Endothelial cell of umbilical vein (primary cell): ENCODE measurements around the gene TANGO2. TPM values are rescaled to one million over a fixed set of nuclear protein-coding genes. Genes with fewer than 3 reads are reported as not detected.

Experiments
- BruUV-seq: library from RNA; stranded (reverse); fragments of 400-500 nt; replicated peaks from 2 replicates; lab custom pipeline; 2021; lab: Mats Ljungman, UMichigan
- CTCF ChIA-PET: fragments of 300-600, 350-600 bp; sonication (Branson Sonifier 250); formaldehyde crosslinking; loops from one replicate; lab custom pipeline; 2021; ENCODE audit warnings: antibody characterized with exemption, inconsistent platforms; lab: Charles Lee
- POLR2A ChIA-PET: fragments of 300-600, 350-600 bp; sonication (Branson Sonifier 250); formaldehyde crosslinking; loops from one replicate; lab custom pipeline; 2021; ENCODE audit warnings: antibody characterized with exemption, inconsistent platforms; lab: Charles Lee
- DNase-seq: peaks from one replicate; pipeline ENCODE4 v3.0.0-alpha.2; 2011; ENCODE audit warnings: low read depth, low spot score
- FAIRE-seq: peaks from 2 replicates; lab custom pipeline; 2011; peaks lifted over from hg19 to GRCh38; lab: Jason Lieb, UNC
- H2AFZ ChIP-seq: 2 replicates; pipeline ENCODE4 v1.6.0; 2012; ENCODE audit warnings: low read depth, low read length, control low read depth, inconsistent platforms
- H3K27ac ChIP-seq: 2 replicates; pipeline ENCODE4 v1.5.1; 2011; ENCODE audit warnings: low read depth, mild to moderate bottlenecking, control low read depth, low read length, moderate library complexity; ENCODE audit not compliant: insufficient read depth
- H3K27me3 ChIP-seq, 2 experiments: 2 replicates each; pipeline versions ENCODE4 v1.6.0 to v1.6.1; 2011; ENCODE audit warnings: low read length in 2 of 2, mixed read lengths in 1 of 2; ENCODE audit not compliant: control insufficient read depth in 2 of 2, insufficient read depth in 2 of 2
- H3K36me3 ChIP-seq, 2 experiments: 2 replicates in 1 of 2; 3 replicates in 1 of 2; pipeline ENCODE4 v1.5.1; 2011; ENCODE audit warnings: low read length in 2 of 2, mild to moderate bottlenecking in 1 of 2, moderate library complexity in 1 of 2; ENCODE audit not compliant: control insufficient read depth in 2 of 2, insufficient read depth in 2 of 2; ENCODE audit errors: extremely low read depth in 1 of 2
- H3K4me1 ChIP-seq: 3 replicates; pipeline ENCODE4 v1.5.1; 2011; ENCODE audit warnings: mild to moderate bottlenecking, low read length; ENCODE audit not compliant: control insufficient read depth, insufficient read depth; ENCODE audit errors: extremely low read depth
- H3K4me2 ChIP-seq: 2 replicates; pipeline ENCODE4 v1.6.1; 2011; ENCODE audit warnings: low read length, control low read depth, mixed read lengths; ENCODE audit not compliant: insufficient read depth
- H3K4me3 ChIP-seq, 3 experiments: fragments of 200-600 bp in 1 of 3; sonication (generic), shearing (Covaris generic) in 1 of 3; replicated peaks in 1 of 3; 2 replicates each; pipeline ENCODE4 v1.5.1; 2011 to 2016; ENCODE audit warnings: control low read depth in 3 of 3, low read length in 3 of 3, mild to moderate bottlenecking in 2 of 3, inconsistent platforms in 1 of 3, low read depth in 1 of 3, moderate library complexity in 1 of 3; ENCODE audit not compliant: insufficient read depth in 1 of 3
- H3K79me2 ChIP-seq: 2 replicates; pipeline ENCODE4 v1.6.0; 2012; ENCODE audit warnings: low read length, inconsistent platforms; ENCODE audit not compliant: control insufficient read depth, insufficient read depth
- H3K9ac ChIP-seq: replicated peaks from 2 replicates; pipeline ENCODE3; 2011; ENCODE audit warnings: low read length, control low read depth; ENCODE audit not compliant: insufficient read depth; ENCODE audit errors: extremely low read depth
- H3K9me1 ChIP-seq: replicated peaks from 3 replicates; pipeline ENCODE4 v1.6.0; 2011; ENCODE audit warnings: mild to moderate bottlenecking, low read length; ENCODE audit not compliant: control insufficient read depth, insufficient read depth; ENCODE audit errors: extremely low read depth
- H3K9me3 ChIP-seq: replicated peaks from 2 replicates; pipeline ENCODE4 v1.5.1; 2012; ENCODE audit warnings: low read length, inconsistent platforms; ENCODE audit not compliant: control insufficient read depth, insufficient read depth
- H4K20me1 ChIP-seq: replicated peaks from 2 replicates; pipeline ENCODE3; 2011; ENCODE audit warnings: mild to moderate bottlenecking, low read length; ENCODE audit not compliant: control insufficient read depth, insufficient read depth; ENCODE audit errors: extremely low read depth
- EZH2 ChIP-seq: IDR thresholded peaks from 2 replicates; pipeline ENCODE4 v1.6.1; 2012; ENCODE audit warnings: borderline replicate concordance, low read depth, mild to moderate bottlenecking, moderate library complexity, low read length, inconsistent platforms; ENCODE audit not compliant: severe bottlenecking
- FOS ChIP-seq: IDR thresholded peaks from 2 replicates; pipeline ENCODE4 v1.6.1; 2011; ENCODE audit warnings: mild to moderate bottlenecking, low read length, moderate library complexity, borderline replicate concordance; ENCODE audit not compliant: insufficient read depth
- JUN ChIP-seq: IDR thresholded peaks from 2 replicates; pipeline ENCODE4 v1.6.1; 2011; ENCODE audit warnings: borderline replicate concordance, low read depth; ENCODE audit not compliant: insufficient read length, insufficient read depth
- MYC ChIP-seq: IDR thresholded peaks from one replicate; pipeline ENCODE4 v1.6.1; 2011; ENCODE audit warnings: mild to moderate bottlenecking, low read depth, low read length
- POLR2A ChIP-seq: IDR thresholded peaks from 2 replicates; pipeline ENCODE4 v1.6.1; 2012; ENCODE audit warnings: low read depth, mild to moderate bottlenecking, control low read depth, low read length
- POLR2AphosphoS5 ChIP-seq: IDR thresholded peaks from 2 replicates; pipeline ENCODE4 v1.6.1; 2012; ENCODE audit warnings: low read depth, mild to moderate bottlenecking, control low read depth, low read length, moderate library complexity; ENCODE audit not compliant: insufficient read depth
- dilution Hi-C: fragments of 300-500 bp; cut with MboI; formaldehyde crosslinking; loops from one replicate; pipeline ENCODE4 v1.15.0; 2019; ENCODE audit warnings: low sequenced_read_pairs; ENCODE audit not compliant: extremely low pct_ligation_motif_present
- intact Hi-C: fragments of 100-400 bp; cut with micrococcal nuclease; formaldehyde crosslinking; loops from one replicate; pipeline ENCODE4 v1.10.0; 2022
- polyA plus RNA-seq, 4 experiments: library from polyadenylated mRNA; depleted of rRNA in 3 of 4; stranded (reverse) in 3 of 4; unstranded in 1 of 4; fragments of >200 nt; gene quantifications; 2 replicates each; pipeline versions ENCODE4 v1.2.1 to v1.2.3, GENCODE V29; 2011 to 2012; ENCODE audit warnings: missing spikeins in 1 of 4
- total RNA-seq: library from RNA; stranded (reverse); gene quantifications from 2 replicates; pipeline ENCODE4 v1.2.3, GENCODE V29; 2021
- TF ChIP-seq, protein P1 (sequence below), 2 donors: IDR thresholded peaks; 1 replicate in 1 of 2; 2 replicates in 1 of 2; pipeline ENCODE4 v1.5.1; 2011; ENCODE audit warnings: low read length in 2 of 2, mild to moderate bottlenecking in 2 of 2, moderate library complexity in 2 of 2, control low read depth in 1 of 2, inconsistent platforms in 1 of 2, low read depth in 1 of 2; ENCODE audit not compliant: insufficient read depth in 1 of 2; ENCODE audit errors: extremely low read depth in 1 of 2

TANGO2 gene
- total and polyA plus RNA-seq, 2 donors (not counting 3 experiments of a cell fraction or from before 2014, with no cell fraction given), result 40.0 to 49.3 TPM

DNA sequence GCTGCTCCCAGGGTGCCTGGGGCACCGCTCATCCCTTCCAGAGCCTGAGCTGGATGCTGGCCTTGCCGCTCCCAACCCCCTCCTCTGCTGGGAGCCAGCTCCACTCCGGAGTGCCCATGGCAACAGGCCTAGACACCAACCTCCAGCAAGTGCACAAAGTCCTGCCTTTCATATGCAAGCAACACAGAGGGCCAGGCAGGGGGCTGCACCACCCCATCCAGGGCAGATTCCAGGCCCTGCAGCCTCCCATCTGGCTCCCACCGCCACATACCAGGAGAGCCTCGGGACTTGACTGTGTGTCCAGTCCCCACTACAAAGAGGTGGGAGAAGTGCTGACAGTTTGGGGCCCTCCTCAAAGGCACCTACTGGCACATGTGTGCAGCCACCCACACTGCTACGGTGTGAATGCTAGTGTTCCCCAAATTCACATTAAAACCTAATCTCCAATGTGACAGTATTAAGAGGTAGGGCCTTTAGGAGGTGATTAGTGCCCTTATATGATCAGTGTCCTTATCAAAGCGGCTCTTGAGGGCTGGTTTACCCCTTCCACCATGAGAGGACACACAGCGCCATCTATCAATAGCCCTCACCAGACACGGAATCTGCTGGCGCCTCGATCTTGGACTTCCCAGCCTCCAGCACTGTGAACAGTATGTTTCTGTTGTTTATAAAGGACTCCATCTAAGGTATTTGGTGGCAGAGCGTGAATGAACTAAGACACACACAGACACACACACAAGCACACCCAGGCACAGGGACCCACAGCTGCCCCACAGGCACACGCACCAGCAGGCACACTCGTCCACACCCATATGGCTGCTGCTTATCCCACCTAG is 20.4 kb upstream of the TANGO2 start:
- H3K27me3 ChIP-seq, result no peaks in the 10 kb centered on the region
- no peaks in the 10 kb centered on the region for H3K79me2 ChIP-seq
- ChIA-PET POLR2A (interaction anchor here (1.1 to 1.2 kb wide), 2 partner anchors 14 to 26 kb away, joined by 3 to 6 read pairs; no protein-coding TSS in a partner anchor), CTCF (interaction anchor here (0.9 to 2.4 kb wide), 5 partner anchors 10 to 276 kb away, joined by 3 to 32 read pairs (median 4); no protein-coding TSS in a partner anchor)
- no peaks in the 10 kb centered on the region for H4K20me1 ChIP-seq
- peaks cover 47% of the 10 kb centered on the region for H3K4me1 ChIP-seq
- BruUV-seq, result no TSS peak
- H3K4me2 ChIP-seq, result no peak overlapping the region
- no peak for FAIRE-seq
- H3K9me1 ChIP-seq, result no peaks in the 10 kb centered on the region
- dilution Hi-C loops, result no loop called here
- intact Hi-C loops, result loop anchor here (1.0 kb wide), 1 partner anchor 14 kb away; no protein-coding TSS in a partner anchor
- H3K9me3 ChIP-seq, result peaks cover 5% of the 10 kb centered on the region
- no peak overlapping the region for H3K9ac ChIP-seq
- H3K4me3 ChIP-seq, result no peak overlapping the region
- peak; percentile 32 for DNase-seq
- H3K27ac ChIP-seq, result peak overlapping the region; percentile 34
- TF ChIP-seq POLR2A (no peak), POLR2AphosphoS5 (no peak)
- no peak overlapping the region for H2AFZ ChIP-seq
- H3K36me3 ChIP-seq, result no peaks in the 10 kb centered on the region

DNA sequence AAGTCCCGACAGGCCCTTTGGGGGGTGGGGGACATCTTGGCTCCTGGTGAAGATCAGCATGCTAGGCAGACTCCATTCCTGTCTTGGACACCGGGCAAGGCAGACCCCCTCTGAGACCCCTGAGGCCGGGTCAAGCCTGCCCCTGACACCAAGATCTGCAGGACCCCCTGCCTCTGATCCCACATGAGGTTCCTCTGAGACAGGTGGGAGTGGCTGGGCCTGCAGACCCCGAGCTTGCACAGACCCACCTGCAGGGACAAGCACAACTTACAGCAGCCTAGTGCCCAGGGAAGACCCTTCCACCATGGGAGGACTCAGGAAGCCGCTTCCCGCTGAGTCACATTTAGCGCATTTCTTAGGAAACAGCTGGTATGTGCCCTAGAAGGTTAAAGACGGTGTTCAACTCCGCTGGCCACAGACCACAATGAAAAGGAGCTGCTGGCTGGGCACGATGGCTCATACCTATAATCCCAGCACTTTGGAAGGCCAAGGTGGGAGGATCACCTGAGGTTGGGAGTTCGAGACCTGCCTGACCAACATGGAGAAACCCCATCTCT is 19.8 kb upstream of the TANGO2 start:
- Histone ChIP-seq H3K4me3 (no peak overlapping the region), H4K20me1 (no peaks in the 10 kb centered on the region), H3K9ac (no peak overlapping the region), H3K27me3 (no peaks in the 10 kb centered on the region), H3K4me1 (peaks cover 47% of the 10 kb centered on the region), H2AFZ (no peak overlapping the region), H3K4me2 (no peak overlapping the region), H3K36me3 (no peaks in the 10 kb centered on the region), H3K9me1 (no peaks in the 10 kb centered on the region), H3K9me3 (peaks cover 5% of the 10 kb centered on the region), H3K79me2 (no peaks in the 10 kb centered on the region), H3K27ac (peak overlapping the region; percentile 46)
- FAIRE-seq (peak; percentile 99), DNase-seq (peak; percentile 93)
- ChIA-PET CTCF (interaction anchor here (0.8 to 2.4 kb wide), 6 partner anchors 10 to 277 kb away, joined by 3 to 32 read pairs (median 4); no protein-coding TSS in a partner anchor), POLR2A (interaction anchor here (1.1 to 1.2 kb wide), 2 partner anchors 15 to 27 kb away, joined by 3 to 6 read pairs; no protein-coding TSS in a partner anchor)
- BruUV-seq, result no TSS peak
- TF ChIP-seq, protein P1, sequence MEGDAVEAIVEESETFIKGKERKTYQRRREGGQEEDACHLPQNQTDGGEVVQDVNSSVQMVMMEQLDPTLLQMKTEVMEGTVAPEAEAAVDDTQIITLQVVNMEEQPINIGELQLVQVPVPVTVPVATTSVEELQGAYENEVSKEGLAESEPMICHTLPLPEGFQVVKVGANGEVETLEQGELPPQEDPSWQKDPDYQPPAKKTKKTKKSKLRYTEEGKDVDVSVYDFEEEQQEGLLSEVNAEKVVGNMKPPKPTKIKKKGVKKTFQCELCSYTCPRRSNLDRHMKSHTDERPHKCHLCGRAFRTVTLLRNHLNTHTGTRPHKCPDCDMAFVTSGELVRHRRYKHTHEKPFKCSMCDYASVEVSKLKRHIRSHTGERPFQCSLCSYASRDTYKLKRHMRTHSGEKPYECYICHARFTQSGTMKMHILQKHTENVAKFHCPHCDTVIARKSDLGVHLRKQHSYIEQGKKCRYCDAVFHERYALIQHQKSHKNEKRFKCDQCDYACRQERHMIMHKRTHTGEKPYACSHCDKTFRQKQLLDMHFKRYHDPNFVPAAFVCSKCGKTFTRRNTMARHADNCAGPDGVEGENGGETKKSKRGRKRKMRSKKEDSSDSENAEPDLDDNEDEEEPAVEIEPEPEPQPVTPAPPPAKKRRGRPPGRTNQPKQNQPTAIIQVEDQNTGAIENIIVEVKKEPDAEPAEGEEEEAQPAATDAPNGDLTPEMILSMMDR (IDR thresholded peaks at IDR 0.05; ENCODE audit: extremely low read depth in 1 of 2, insufficient read depth in 1 of 2, low read depth in 1 of 2, low read length in 2 of 2), result no peak
- peak; percentile 83 for TF ChIP-seq FOS
- TF ChIP-seq JUN, result peak; percentile 90
- TF ChIP-seq MYC, result peak; percentile 39
- TF ChIP-seq POLR2AphosphoS5, result peak; percentile 60
- TF ChIP-seq EZH2, result no peak
- dilution Hi-C loops (no loop called here), intact Hi-C loops (no loop called here)
